Testis (tissue), 3 donors: ENCODE measurements around the gene CD34. TPM values are rescaled to one million over a fixed set of nuclear protein-coding genes. Genes with fewer than 3 reads are reported as not detected.
A peak's percentile ranks its signal among the peaks of the same experiment; 100 is the strongest.

Experiments
- DNase-seq: peaks from one replicate; pipeline ENCODE4 v3.0.0-alpha.2; 2019
- H3K27ac ChIP-seq, 2 donors: fragments of 200-600 bp; sonication (generic); one replicate each; pipeline ENCODE4 v1.5.1; 2019
- H3K27me3 ChIP-seq: fragments of 200-600 bp; sonication (generic); one replicate; pipeline ENCODE4 v1.5.1; 2019
- H3K36me3 ChIP-seq: fragments of 200-600 bp; sonication (generic); one replicate; pipeline ENCODE4 v1.5.1; 2017; ENCODE audit warnings: low read depth; ENCODE audit errors: missing control alignments
- H3K4me1 ChIP-seq: fragments of 200-600 bp; sonication (generic); one replicate; pipeline ENCODE4 v1.5.1; 2019
- H3K4me3 ChIP-seq, 2 donors: fragments of 200-600 bp; sonication (generic); one replicate each; pipeline ENCODE4 v1.5.1; 2017 to 2019
- H3K9me3 ChIP-seq: fragments of 200-600 bp; sonication (generic); one replicate; pipeline ENCODE4 v1.5.1; 2017
- POLR2A ChIP-seq: fragments of 450-650 bp; IDR thresholded peaks from one replicate; pipeline ENCODE4 v1.6.1; 2017; ENCODE audit warnings: antibody characterized with exemption, mild to moderate bottlenecking, moderate library complexity
- WGBS, 2 donors: methylation state at CpG; one replicate each; pipeline ENCODE4 v1.1.5; 2018; 5-methylcytosine and 5-hydroxymethylcytosine counted together
- intact Hi-C: fragments of 100-400 bp; cut with DNase I; formaldehyde crosslinking; loops from one replicate; pipeline ENCODE4 v1.15.1; 2023; ENCODE audit warnings: low total_unique reads
- polyA plus RNA-seq: library from polyadenylated mRNA; stranded (reverse); fragments of 350-450 nt; fragmentation: Illumina TruSeq; extraction: RNeasy Lipid Tissue Mini Kit (QIAGEN cat#74804); gene quantifications from one replicate; pipeline ENCODE4 v1.2.3, GENCODE V29; 2014; ENCODE audit warnings: low read depth, low replicate concordance; ENCODE audit not compliant: insufficient read depth
- total RNA-seq, 2 donors: library from RNA; depleted of rRNA; stranded (reverse); fragments of >200 nt; gene quantifications; one replicate each; pipeline ENCODE4 v1.2.3, GENCODE V29; 2016
- TF ChIP-seq, protein P1 (sequence below), 3 experiments: fragments of 450-650 bp in 2 of 3; fragments of 200-600 bp in 1 of 3; sonication (generic) in 1 of 3; IDR thresholded peaks; one replicate each; pipeline ENCODE4 v1.5.1; 2016 to 2019; ENCODE audit warnings: antibody characterized with exemption in 3 of 3, mild to moderate bottlenecking in 2 of 3, moderate library complexity in 1 of 3

CD34 gene
- total and polyA plus RNA-seq, 3 donors from 2014 or later, result 28.3 to 70.7 (median 32.5) TPM

- no peak for DNase-seq
- Histone ChIP-seq H3K4me3 (no peak overlapping the region), H3K27ac (peak overlapping the region in 1 of 2 donors; percentile 91), H3K4me1 (peaks cover 3% of the 10 kb centered on the region), H3K27me3 (no peaks in the 10 kb centered on the region), H3K36me3 (no peaks in the 10 kb centered on the region), H3K9me3 (no peaks in the 10 kb centered on the region)
- intact Hi-C loops, result no loop called here
- 46 to 65% methylated on average over 8 of the region's 8 CpGs for WGBS, 2 donors
- no peak for TF ChIP-seq POLR2A
- TF ChIP-seq, protein P1, sequence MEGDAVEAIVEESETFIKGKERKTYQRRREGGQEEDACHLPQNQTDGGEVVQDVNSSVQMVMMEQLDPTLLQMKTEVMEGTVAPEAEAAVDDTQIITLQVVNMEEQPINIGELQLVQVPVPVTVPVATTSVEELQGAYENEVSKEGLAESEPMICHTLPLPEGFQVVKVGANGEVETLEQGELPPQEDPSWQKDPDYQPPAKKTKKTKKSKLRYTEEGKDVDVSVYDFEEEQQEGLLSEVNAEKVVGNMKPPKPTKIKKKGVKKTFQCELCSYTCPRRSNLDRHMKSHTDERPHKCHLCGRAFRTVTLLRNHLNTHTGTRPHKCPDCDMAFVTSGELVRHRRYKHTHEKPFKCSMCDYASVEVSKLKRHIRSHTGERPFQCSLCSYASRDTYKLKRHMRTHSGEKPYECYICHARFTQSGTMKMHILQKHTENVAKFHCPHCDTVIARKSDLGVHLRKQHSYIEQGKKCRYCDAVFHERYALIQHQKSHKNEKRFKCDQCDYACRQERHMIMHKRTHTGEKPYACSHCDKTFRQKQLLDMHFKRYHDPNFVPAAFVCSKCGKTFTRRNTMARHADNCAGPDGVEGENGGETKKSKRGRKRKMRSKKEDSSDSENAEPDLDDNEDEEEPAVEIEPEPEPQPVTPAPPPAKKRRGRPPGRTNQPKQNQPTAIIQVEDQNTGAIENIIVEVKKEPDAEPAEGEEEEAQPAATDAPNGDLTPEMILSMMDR (IDR thresholded peaks at IDR 0.05), result no peak
Measured at GRCh38 chr1:207911856-207912760, 1.2 kb upstream of the CD34 start.

DNA sequence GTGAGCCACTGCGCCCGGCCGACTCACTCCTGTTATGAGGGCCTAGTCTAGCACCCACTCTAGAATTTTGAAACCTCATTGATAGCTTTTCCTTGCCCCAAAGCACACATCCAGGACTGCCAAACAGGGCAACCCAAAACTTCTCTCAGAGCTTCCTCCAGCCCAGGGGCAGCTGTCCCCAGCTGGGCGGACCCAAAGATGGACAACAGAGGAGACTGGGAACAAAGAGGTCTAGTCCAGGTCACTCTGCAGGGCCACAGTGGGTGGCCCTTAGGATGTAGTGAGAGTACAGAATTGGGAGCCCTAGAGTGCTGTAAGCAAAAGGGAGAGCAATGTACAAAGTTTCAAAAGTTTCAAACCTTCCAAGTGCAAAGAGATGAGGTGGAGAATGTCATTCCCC is 1.2 kb downstream of the CD34 start:
- Histone ChIP-seq H3K4me1 (peaks cover 6% of the 10 kb centered on the region), H3K36me3 (no peaks in the 10 kb centered on the region), H3K9me3 (no peaks in the 10 kb centered on the region), H3K27ac (peak overlapping the region; percentile 61 to 91), H3K4me3 (peak overlapping the region; percentile 59 to 74), H3K27me3 (no peaks in the 10 kb centered on the region)
- no peak for DNase-seq
- WGBS, 2 donors, result 63 to 68% methylated on average over 4 of the region's 4 CpGs
- TF ChIP-seq, protein P1 (IDR thresholded peaks at IDR 0.05), result no peak
- TF ChIP-seq POLR2A, result no peak
- intact Hi-C loops, result no loop called here

DNA sequence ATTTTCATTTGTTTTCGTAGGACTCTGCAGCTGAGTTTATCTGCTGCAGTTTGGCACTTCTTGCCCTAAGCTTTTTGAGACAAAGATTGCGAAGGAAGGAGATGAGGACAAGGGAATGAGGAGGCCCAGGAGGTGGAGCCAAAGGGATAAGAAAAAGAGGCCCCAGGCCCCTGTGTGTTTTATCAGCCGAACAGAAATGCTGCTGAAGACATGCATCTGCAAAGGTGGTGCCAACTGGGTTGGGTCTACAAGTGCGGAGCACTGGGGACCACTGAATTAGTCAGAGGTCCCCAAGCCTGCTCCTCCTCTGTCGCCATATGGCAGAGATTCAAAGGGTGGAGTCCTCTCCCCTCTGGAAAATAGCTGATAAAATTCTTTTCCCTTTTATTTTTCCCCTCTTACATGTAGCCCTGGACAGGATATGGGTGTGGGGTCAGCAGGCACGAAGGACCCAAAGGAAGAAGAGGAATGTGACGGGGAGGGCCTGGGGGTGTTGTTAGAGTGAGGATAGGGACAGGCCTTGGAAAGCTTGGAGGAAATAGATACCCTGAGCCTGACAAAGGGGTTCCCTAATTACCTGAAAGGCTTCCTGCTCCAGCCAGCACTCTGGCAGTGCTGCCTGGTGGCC is 2.7 kb downstream of the CD34 start:
- Histone ChIP-seq H3K36me3 (no peaks in the 10 kb centered on the region), H3K4me3 (no peak overlapping the region), H3K27me3 (no peaks in the 10 kb centered on the region), H3K27ac (peak overlapping the region; percentile 61 to 91), H3K9me3 (no peaks in the 10 kb centered on the region), H3K4me1 (peaks cover 10% of the 10 kb centered on the region)
- intact Hi-C loops, result no loop called here
- no peak for TF ChIP-seq POLR2A
- TF ChIP-seq, protein P1 (IDR thresholded peaks at IDR 0.05), result no peak
- whole genome bisulfite sequencing, 2 donors, result 38 to 44% methylated on average over 7 of the region's 7 CpGs
- peak; percentile 56 for DNase-seq

DNA sequence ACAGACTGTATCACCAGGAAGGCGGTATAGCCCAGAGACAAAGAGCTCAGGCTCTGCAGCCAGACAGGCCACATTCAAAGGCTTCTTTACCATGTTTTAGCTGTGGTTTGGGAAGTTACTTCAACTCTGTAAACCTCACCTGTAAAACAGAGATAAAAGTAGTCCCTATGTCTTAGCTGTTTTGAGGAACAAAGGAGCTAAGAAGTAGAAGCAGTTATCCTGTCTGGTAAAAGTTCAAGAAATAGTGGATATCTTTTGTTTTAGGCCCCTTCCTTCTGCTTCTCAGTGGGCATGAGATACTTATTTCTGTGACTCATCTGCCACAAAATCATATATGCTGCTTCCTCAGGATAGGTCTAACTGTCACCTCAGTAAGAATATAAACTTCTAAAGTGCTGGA is 6.5 kb downstream of the CD34 start:
- intact Hi-C loops, result no loop called here

DNA sequence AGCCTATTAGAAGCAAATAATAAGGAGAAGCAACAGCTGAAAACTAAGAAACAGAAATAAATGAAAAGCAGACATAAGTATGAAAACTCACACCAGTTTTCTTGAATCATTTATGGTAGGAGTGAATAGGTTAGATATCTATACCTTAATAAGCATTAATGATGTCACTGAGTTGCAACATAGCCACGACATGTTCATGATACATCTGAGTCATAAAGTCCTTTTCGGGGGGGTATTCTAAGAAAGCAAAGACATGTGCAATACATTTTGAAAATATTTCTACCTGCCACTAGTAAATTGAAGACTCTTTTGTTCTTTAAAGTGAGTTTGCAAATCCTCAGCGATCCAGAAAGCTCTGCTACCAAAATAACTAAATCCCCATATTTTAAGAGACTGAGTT is 7.2 kb downstream of the CD34 start:
- H3K27me3 ChIP-seq, result no peaks in the 10 kb centered on the region
- H3K4me1 ChIP-seq, result peaks cover 19% of the 10 kb centered on the region
- 85 to 91% methylated on average over 3 of the region's 3 CpGs for WGBS, 2 donors
- DNase-seq, result no peak
- no peak overlapping the region for H3K27ac ChIP-seq
- H3K36me3 ChIP-seq, result no peaks in the 10 kb centered on the region
- intact Hi-C loops, result no loop called here
- no peaks in the 10 kb centered on the region for H3K9me3 ChIP-seq
- TF ChIP-seq POLR2A, result no peak
- TF ChIP-seq, protein P1 (IDR thresholded peaks at IDR 0.05), result no peak
- no peak overlapping the region for H3K4me3 ChIP-seq

More for the DNA sequence above, 6.5 kb downstream of the CD34 start:
- peaks cover 19% of the 10 kb centered on the region for H3K4me1 ChIP-seq
- H3K4me3 ChIP-seq, result no peak overlapping the region
- H3K27me3 ChIP-seq, result no peaks in the 10 kb centered on the region
- no peaks in the 10 kb centered on the region for H3K9me3 ChIP-seq
- no peaks in the 10 kb centered on the region for H3K36me3 ChIP-seq
- TF ChIP-seq POLR2A, result no peak
- 67 to 100% methylated on average over 1 of the region's 1 CpG for WGBS, 2 donors
- DNase-seq, result no peak
- peak overlapping the region in 1 of 2 donors; percentile 44 for H3K27ac ChIP-seq
